Adrenal gland (tissue), 5 donors: Measurements from ENCODE around the gene CENPT.

Source experiments
- POLR2A ChIP-seq, 2 donors: fragments of 450-650 bp; IDR thresholded peaks; one replicate each; pipeline ENCODE4 v1.6.1; 2017; ENCODE audit warnings: antibody characterized with exemption in 2 of 2, mild to moderate bottlenecking in 2 of 2, moderate library complexity in 1 of 2
- TF ChIP-seq, protein P1 (sequence below), 6 experiments: fragments of 450-650 bp in 4 of 6; fragments of 200-600 bp in 2 of 6; sonication (generic) in 1 of 6; IDR thresholded peaks; 1 replicate in 5 of 6; 2 replicates in 1 of 6; pipeline versions ENCODE4 v1.5.1 to v1.8.0; 2016 to 2021; ENCODE audit warnings: antibody characterized with exemption in 6 of 6, mild to moderate bottlenecking in 2 of 6, moderate library complexity in 1 of 6
- donor health status: DM: no; HTN: no; CAD: no.

DNA sequence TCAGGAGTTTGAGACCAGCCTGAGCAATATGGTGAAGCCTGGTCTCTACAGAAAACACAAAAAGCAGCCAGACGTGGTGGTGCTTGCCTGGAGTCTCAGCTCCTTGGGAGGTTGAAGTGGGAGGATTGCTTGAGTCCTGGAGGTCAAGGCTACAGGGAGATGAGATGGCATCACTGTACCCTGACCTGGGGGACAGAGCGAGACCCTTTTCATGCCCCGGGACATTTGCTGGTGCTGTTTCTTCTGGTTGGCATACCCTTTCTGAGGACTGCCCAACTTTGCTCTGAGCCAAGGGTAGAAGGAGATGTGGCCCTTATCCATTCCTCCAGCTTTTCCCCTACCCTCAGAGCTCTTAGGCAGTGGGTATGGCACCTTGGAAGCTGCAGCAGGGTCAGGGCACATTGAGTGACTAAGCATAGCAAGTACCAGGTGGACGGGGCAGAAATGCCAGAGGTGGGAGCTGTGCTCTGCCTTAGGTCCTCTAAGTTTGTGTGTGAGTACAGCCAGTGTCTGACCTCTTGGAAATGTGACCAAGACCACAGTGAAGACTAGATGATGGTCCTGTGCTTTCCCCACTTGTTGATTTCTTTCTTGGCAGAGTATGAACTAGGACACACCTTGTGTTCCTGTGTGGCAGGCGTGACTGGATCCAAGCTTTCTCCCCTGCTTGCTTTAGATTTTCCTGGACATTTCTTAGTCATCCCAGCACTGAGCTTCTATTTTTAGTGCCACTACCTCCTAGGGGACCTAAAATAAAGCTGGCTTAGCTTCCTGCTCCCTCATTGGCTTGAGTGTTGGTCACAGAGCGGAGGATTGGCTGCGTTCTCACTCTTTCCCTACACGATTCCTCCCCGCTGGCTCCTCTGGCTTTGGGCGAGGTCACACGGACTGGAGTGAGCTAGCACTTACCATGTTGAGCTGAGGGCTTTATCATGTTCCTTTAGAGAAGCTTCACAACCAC, 15.4 kb upstream of the CENPT start:
- TF ChIP-seq, protein P1, sequence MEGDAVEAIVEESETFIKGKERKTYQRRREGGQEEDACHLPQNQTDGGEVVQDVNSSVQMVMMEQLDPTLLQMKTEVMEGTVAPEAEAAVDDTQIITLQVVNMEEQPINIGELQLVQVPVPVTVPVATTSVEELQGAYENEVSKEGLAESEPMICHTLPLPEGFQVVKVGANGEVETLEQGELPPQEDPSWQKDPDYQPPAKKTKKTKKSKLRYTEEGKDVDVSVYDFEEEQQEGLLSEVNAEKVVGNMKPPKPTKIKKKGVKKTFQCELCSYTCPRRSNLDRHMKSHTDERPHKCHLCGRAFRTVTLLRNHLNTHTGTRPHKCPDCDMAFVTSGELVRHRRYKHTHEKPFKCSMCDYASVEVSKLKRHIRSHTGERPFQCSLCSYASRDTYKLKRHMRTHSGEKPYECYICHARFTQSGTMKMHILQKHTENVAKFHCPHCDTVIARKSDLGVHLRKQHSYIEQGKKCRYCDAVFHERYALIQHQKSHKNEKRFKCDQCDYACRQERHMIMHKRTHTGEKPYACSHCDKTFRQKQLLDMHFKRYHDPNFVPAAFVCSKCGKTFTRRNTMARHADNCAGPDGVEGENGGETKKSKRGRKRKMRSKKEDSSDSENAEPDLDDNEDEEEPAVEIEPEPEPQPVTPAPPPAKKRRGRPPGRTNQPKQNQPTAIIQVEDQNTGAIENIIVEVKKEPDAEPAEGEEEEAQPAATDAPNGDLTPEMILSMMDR (IDR thresholded peaks at IDR 0.05), result no peak
- TF ChIP-seq POLR2A (IDR thresholded peaks at IDR 0.05), result peak in 1 of 2 donors; percentile 64
